Stimulated activated naive CD8-positive, alpha-beta T cell treated with anti-CD3 and anti-CD28 coated beads, Interleukin-15, amount 100 ng/mL, for 72 hours (primary cell): ENCODE data around the gene TNFRSF14.

Experiments
- ATAC-seq: fragments of 150-1000 bp; cut with Tn5 transposase; 2 replicates; pipeline ENCODE4 v1.10.0; 2021; ENCODE audit warnings: mild to moderate bottlenecking, moderate library complexity
- DNase-seq, 2 donors: peaks; one replicate each; pipeline ENCODE4 v3.0.0; 2021 to 2022
- H3K27ac Mint-ChIP-seq, 2 donors: one replicate each; pipeline ENCODE4 v1.8.0; 2022; ENCODE audit warnings: mild to moderate bottlenecking in 2 of 2, mixed read lengths in 2 of 2, moderate library complexity in 2 of 2
- H3K27me3 Mint-ChIP-seq: one replicate; pipeline ENCODE4 v1.8.0; 2022; ENCODE audit warnings: mixed read lengths
- H3K4me1 Mint-ChIP-seq: one replicate; pipeline ENCODE4 v1.8.0; 2022; ENCODE audit warnings: mild to moderate bottlenecking, mixed read lengths
- H3K4me3 Mint-ChIP-seq, 2 donors: one replicate each; pipeline ENCODE4 v1.8.0; 2022; ENCODE audit warnings: mild to moderate bottlenecking in 2 of 2, mixed read lengths in 2 of 2, moderate library complexity in 1 of 2
- H3K9me3 Mint-ChIP-seq, 2 donors: one replicate each; pipeline ENCODE4 v1.8.0; 2022; ENCODE audit warnings: mixed read lengths in 2 of 2

The TNFRSF14 gene

DNA sequence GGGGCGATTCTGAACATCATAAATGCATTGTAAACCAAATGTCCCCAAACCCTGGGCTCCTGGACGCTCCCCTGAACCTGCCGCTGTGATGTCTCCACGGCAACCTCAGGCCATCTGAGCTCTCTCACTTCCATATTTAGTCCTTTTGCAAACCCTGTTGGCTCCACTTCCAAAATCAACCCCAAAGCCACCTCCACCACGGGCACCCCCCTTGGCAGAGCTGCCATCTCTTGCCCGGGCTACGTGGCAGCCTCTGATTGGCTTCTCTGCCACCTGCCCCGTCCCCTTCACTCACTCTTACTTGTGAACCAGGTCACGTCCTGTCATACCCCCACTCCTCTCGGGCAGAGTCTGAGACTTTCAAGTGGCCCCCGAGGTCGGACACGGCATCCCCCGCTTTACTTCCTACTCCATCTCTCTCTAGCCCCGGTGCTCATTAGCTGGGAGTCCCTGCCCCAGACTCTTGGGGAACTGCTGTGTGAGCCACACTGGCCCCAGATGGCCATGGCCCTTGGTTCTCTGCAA lies 46.2 kb downstream of the TNFRSF14 start:
- H3K9me3 Mint-ChIP-seq = peaks cover 0 to 4% of the 10 kb centered on the region in 2 donors
- no peak for DNase-seq
- H3K27ac Mint-ChIP-seq = no peak overlapping the region
- no peaks in the 10 kb centered on the region for H3K4me1 Mint-ChIP-seq
- no peak for ATAC-seq
- H3K4me3 Mint-ChIP-seq = no peak overlapping the region
- no peaks in the 10 kb centered on the region for H3K27me3 Mint-ChIP-seq

DNA sequence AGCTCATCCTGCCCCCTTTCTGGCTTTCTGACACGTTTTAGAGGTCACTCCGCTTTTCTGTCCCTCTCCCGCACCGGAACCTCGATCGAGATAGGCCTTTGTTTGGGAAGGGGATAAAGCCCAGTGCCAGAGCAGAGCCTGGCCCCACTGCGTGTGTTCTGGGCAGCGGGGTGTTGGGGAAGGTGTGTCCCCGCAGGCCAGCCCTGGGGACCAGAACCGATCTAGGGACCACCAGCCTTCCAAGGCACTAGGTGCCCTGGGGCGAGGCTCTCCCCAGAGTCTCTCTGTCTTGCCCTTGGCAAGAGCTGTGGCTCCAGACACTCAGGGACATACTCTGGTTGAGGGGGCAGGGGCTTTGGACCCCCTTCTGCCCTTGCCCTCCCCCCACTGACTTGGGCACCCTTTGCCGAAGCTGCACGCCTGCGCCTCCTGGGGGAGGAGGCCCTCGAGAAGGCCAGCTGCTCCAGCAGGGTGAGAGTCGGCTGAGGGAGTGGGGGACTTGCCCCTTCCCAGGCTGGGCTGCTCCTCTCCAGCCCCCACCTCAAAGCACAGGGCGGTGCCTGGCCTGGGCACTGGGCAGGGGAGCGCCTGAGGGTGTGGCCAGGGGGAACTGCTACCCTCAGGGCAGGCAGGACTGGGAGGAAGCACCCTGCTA lies 46.8 kb downstream of the TNFRSF14 start:
- ATAC-seq (peak; percentile 13), DNase-seq (no peak)
- Mint-ChIP-seq H3K27ac (no peak overlapping the region), H3K4me3 (no peak overlapping the region), H3K9me3 (peaks cover 0 to 4% of the 10 kb centered on the region in 2 donors), H3K4me1 (no peaks in the 10 kb centered on the region), H3K27me3 (no peaks in the 10 kb centered on the region)

DNA sequence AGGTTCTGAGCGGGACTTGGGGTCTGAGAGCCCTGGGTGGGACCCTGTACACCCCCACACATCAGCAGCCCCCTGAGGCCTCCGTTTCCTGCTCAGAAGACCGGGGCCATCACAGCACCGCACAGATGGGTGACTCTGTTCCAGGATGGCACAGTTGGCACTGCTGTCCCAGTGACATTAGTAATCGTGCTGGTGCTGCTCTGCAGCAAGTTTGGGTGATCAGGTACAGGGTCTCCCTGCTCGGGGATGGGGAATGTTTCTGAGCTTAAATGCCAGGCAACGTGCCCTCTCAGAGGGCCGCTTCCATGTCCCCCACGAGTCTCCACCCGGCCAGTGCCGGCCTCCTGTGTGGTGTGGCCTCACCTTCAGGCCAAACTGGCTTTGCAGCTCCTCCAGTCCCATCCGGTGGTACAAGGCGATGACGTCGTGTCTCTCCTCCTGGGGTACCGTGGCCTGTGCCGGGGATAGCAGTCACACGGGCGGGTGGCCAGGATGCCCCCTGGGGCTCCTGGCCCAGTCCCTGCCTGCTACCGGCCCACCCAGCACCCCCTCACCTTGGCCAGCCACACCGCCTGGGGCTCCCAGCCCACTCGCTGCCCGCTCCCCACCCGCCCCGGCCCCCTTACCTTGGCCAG lies 47.5 kb downstream of the TNFRSF14 start:
- H3K4me1 Mint-ChIP-seq = no peaks in the 10 kb centered on the region

DNA sequence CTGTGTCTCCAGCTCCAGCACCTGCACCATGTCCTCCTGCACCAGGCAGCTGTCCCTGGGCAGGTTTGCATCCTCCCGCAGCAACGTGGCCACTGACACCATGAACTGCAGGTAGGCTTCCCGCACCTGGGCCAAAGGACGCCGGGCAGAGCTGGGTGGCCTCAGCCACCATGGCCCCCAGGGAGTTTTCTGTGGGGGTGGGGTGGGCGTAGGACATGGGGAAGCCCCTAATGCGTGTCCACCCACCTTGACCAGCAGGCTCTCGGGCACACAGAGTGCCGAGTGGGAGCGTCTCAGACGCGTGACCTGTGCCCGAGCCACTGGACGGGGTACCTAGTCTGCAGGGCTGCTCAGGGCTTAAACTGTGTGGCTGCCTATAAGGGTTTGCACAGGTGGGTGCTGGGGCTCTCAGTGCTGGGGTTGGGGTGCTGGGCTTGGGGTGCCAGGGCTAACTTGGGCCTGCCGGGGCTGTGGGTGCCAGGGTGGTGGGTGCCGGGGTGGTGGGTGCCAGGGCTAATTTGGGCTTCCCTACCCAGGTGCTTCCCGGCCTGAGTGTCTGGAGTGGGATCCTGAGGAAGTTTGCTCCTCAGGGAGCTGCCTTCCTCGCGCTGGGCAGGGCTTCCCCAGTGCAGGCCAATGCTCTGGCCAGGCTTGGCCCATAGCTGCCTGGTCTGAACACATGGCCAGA lies 48.1 kb downstream of the TNFRSF14 start:
- no peak for ATAC-seq
- no peak for DNase-seq
- Mint-ChIP-seq H3K4me3 (no peak overlapping the region), H3K27ac (no peak overlapping the region), H3K4me1 (no peaks in the 10 kb centered on the region), H3K27me3 (no peaks in the 10 kb centered on the region), H3K9me3 (no peaks in the 10 kb centered on the region)

More for the DNA sequence above, 47.5 kb downstream of the TNFRSF14 start:
- no peak for ATAC-seq
- H3K4me3 Mint-ChIP-seq = no peak overlapping the region
- H3K27me3 Mint-ChIP-seq = no peaks in the 10 kb centered on the region
- H3K27ac Mint-ChIP-seq = peak overlapping the region in 1 of 2 donors; percentile 7
- DNase-seq = no peak
- peaks cover 0 to 1% of the 10 kb centered on the region in 2 donors for H3K9me3 Mint-ChIP-seq

DNA sequence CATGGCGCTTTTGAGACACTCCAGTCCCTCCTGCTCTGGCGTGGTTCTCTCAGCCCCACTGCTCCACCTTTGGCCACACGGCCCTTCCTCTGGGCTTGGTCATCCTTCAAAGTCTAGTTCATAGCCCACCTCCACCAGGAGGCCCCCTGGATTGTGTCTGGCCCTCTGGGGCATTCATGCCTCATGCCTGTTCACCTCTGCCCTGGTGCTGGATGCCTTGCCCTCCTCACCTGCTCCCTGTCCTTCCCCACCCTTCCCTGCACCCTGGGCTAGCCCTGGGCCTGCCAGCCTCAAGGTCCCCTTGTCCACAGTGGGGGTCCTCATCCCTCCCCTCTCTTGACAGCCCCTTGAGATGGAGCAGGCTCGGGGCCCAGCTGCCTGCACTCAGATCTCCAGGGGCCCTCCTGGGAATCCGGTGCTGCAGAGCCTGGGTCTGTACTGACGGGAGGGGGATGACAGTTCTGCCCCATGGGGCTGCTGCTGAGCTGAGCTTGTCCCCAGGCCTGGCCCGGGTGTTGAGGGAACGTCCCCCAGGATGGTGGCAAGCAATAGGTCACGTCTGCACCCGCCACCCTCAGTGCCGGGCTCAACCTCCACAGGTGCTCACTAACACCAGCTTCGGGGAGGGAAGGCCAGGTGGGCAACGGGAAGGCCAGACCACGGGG lies 48.8 kb downstream of the TNFRSF14 start:
- Mint-ChIP-seq H3K27ac (no peak overlapping the region), H3K4me3 (no peak overlapping the region), H3K9me3 (no peaks in the 10 kb centered on the region), H3K4me1 (no peaks in the 10 kb centered on the region), H3K27me3 (no peaks in the 10 kb centered on the region)
- no peak for ATAC-seq
- no peak for DNase-seq

DNA sequence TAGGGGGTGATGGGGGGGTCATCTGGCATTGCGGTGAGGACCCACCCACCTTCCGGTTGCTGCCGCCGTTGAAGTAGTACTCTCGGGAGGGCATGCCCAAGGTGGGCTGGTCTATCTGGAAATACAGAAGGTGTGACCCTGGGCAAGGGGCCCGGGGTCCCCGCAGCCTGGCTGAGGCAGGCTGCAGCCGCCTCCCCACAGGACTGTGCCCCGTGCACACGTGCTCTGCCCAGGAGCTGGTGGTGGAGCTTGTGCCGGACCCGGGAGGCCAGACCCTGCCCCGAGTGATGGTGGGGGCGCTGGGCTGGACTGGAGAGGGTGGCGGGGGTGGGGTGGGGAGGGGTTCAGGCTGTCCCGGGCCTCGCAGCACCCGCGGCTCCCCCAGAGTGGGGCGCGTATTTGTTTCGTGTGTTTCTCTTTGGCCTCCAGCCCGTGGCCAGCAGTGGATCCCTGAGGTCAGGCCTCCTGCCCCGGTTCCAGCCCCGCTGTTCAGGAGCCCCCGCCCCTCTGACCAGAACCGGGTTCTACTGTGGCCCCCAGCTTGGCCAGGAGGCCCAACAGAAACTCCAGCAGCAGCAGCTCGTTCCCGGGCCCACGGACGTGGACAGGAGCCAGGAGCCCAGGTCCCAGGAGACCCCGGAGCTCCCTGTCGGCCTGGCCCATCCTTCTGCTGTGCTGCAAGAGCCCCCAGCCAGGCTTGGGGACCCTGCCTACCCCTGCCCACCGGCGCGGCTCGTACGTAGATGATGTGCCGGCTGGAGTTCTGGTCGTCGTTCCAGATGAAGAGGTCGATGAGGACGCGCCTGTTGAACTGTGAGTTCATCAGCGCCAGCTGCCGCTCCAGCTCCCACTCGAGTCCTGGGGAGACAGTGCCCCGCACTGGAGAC lies 49.6 kb downstream of the TNFRSF14 start:
- no peak for DNase-seq
- no peaks in the 10 kb centered on the region for H3K9me3 Mint-ChIP-seq

DNA sequence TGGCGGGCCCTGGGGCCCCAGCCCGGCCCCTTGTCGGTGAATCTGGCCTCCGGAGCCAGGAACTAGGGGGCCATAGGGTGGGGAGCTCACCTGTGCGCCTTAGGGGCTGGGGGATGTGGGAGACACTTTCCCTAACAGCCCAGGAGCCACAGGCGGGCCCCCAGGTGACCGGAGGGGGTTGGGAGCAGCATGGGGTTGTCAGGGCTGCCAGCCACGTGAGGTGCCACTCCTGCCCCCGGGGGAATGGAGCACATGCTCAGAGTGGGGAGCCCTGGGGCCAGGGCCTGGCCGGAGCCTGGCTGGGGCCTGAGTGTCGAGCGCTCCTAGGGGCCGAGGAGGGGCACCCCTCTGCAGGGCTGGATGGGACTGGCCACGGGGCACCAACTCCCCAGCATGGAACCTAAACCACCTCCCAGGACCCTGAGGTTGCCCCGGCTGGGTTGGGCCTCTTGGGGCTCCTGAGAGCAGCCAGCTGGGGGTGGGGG lies 50.3 kb downstream of the TNFRSF14 start:
- no peaks in the 10 kb centered on the region for H3K4me1 Mint-ChIP-seq
- H3K9me3 Mint-ChIP-seq = no peaks in the 10 kb centered on the region
- no peaks in the 10 kb centered on the region for H3K27me3 Mint-ChIP-seq
- H3K27ac Mint-ChIP-seq = no peak overlapping the region
- no peak overlapping the region for H3K4me3 Mint-ChIP-seq
- DNase-seq = no peak
- no peak for ATAC-seq

More for the DNA sequence above, 49.6 kb downstream of the TNFRSF14 start:
- Mint-ChIP-seq H3K27ac (no peak overlapping the region), H3K4me3 (no peak overlapping the region), H3K27me3 (no peaks in the 10 kb centered on the region), H3K4me1 (no peaks in the 10 kb centered on the region)
- no peak for ATAC-seq

DNA sequence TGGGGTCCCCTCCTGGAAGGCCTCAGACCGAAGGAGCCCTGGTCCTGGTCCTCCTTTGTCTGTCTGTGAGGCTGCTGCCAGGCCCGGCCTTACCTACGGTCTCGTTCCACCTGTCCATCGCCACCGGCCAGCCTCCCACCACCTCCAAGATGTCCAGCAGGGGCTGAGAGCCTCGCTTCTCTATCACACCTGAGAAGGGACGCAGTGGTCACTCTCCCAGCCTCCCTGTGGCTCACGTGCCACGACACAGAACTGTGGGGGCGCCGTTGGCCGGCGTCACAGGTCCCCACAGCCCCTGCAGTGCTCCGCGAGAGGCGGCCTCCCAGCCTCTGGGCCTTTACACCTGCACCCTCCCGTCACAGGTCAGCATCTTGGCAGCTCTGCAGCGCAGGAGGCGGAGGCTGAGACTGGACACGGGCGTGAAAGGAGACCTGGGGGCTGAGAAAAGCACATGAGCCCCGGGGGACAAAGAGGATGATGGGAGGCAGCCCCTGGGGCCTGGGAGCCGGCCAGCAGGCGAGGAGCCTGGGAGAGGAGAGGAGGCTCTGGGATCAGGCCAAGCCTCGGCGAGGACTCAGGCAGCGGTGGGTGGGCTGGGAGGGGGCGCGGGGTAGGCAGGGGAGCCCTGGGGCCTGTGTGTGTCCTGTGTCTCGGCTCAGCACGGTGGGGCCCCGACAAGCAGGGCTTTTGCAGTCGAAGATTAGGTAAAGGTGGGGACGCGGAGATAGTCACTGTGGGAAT lies 50.9 kb downstream of the TNFRSF14 start:
- no peak for ATAC-seq

DNA sequence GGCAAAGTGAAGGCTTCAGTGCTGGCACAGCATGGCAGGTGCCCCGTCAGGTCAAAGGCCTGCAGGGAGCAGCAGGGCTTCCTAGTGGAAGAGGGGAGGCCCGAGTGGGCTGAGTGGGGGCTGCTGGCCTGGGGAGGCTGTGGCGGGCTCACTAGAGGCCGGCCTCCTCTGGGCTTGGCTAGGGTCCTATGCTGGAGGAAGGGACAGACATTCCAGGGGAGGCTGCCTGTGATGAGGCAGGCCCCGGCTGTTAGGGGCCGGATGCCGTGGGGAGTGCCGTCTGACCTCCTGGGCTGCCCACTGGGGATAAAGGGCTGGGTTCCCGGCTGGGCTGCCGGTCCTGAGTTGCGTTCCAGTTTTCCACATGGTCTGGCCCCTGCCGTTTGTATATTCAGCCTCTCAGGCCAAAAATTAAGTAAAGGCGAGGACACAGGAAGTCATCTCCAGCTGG lies 51.5 kb downstream of the TNFRSF14 start:
- no peak for ATAC-seq
- H3K27me3 Mint-ChIP-seq = no peaks in the 10 kb centered on the region
- no peaks in the 10 kb centered on the region for H3K9me3 Mint-ChIP-seq
- peak overlapping the region in 1 of 2 donors; percentile 87 for H3K27ac Mint-ChIP-seq
- no peak for DNase-seq
- no peak overlapping the region for H3K4me3 Mint-ChIP-seq
- no peaks in the 10 kb centered on the region for H3K4me1 Mint-ChIP-seq

More for the DNA sequence above, 50.9 kb downstream of the TNFRSF14 start:
- no peak for DNase-seq
- no peaks in the 10 kb centered on the region for H3K27me3 Mint-ChIP-seq
- no peaks in the 10 kb centered on the region for H3K9me3 Mint-ChIP-seq
- no peak overlapping the region for H3K4me3 Mint-ChIP-seq
- no peak overlapping the region for H3K27ac Mint-ChIP-seq
- no peaks in the 10 kb centered on the region for H3K4me1 Mint-ChIP-seq

DNA sequence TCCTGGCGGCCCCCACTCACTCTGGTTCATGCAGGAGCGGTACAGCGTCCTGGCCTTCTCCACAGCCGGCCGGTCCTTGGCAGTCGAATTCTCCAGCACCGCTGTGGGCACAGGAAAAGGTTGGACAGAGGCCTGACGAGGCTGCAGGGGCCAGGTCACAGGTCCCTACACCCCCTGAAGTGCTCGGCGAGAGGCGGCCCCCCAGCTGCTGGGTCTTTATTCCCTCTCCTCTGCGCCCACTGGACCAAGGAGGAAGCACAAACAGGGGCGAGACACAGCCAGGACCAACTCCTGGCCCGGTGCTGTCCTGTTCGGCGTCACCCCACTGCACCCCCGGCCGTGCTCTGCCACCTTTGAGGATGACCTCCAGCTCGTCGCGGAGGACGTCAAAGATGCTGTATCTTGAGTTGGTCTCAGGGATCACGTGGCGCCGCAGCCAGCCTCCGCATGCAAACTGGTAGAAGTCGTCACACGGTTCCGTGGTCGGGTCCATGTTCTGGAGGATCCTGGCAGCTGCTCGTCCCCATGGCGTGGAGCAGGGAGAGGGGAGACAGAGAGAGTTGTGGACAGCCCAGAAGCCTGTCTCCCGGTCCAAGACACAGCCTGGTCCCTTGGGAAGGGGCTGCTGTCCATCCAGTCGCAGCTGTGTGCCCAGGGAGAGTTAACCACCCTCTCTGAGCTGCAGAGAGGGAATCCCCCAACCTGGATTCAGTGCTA lies 53.3 kb downstream of the TNFRSF14 start:
- no peak overlapping the region for H3K27ac Mint-ChIP-seq
- no peak overlapping the region for H3K4me3 Mint-ChIP-seq
- ATAC-seq (no peak), DNase-seq (no peak)
- H3K4me1 Mint-ChIP-seq = no peaks in the 10 kb centered on the region
- H3K9me3 Mint-ChIP-seq = peaks cover 9 to 17% of the 10 kb centered on the region in 2 donors
- H3K27me3 Mint-ChIP-seq = no peaks in the 10 kb centered on the region

DNA sequence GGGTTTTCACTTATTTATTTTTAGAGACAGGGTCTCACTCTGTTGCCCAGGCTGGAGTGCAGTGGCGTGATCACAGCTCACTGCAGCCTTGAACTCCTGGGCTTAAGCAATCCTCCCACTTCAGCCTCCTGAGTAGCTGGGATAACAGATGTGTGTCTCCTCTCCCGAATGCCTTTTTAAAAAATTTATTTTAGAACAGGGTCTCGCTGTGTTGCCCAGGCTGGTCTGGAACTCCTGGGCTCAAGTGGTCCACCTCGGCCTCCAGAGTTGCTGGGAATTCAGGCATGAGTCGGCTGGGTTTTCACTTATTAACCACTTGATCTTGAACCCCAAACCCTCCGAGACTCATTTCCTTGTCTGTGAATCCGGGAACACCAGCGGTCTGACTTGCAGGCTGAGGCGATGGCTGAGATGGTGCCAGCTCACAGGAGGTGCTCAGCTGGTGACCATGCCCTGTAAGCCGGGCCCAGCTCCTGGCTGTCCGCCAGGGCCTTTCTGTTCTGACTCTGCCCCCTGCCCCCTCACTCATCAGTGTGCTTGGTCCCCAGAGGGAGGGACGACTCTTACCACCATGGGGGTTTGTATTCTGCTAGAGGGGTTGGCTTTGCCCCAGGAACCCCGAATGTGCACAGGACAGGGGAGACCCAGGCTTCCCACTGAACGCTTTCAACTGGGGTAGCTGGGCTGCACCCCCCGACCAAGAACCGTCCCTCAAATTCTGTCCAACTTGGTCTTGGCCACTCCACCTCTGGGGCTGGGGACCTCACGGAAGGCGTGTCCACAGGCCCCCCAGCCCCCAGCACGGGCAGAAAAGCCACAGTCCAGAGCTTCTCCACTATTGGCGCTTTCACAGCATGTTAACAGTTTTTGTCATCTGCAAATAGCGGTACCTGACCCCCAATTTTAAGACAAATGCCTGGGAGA lies 54.1 kb downstream of the TNFRSF14 start:
- no peak for DNase-seq
- Mint-ChIP-seq H3K27me3 (no peaks in the 10 kb centered on the region), H3K27ac (no peak overlapping the region), H3K4me3 (no peak overlapping the region), H3K4me1 (no peaks in the 10 kb centered on the region), H3K9me3 (peaks cover 12 to 22% of the 10 kb centered on the region in 2 donors)
- ATAC-seq = no peak

DNA sequence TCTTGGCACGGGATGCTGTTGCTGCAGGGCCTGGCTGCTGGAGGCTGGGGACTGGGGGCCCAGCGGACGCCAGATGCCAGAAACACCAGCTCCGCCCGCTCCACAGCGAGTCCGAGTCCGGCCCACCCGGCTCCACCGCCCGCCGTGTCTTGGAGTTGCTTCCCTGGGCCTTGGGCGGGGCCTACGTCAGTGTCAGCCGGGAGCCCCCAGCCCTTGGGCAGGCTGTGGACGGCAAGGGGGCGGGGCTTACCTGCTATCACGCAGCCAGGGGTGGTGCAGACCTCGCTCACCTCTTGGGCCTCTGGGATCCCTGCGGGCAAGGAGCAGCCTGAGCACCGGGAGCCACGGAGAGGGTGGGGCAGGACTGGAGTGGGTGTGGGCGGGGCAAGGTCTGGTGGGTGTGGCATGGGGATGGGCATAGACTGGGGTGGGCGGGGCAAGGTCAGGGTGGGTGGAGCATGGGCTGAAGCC lies 54.9 kb downstream of the TNFRSF14 start:
- Mint-ChIP-seq H3K27ac (no peak overlapping the region), H3K27me3 (no peaks in the 10 kb centered on the region), H3K4me1 (peaks cover under 1% of the 10 kb centered on the region), H3K9me3 (peaks cover 19 to 27% of the 10 kb centered on the region in 2 donors), H3K4me3 (no peak overlapping the region)
- DNase-seq (no peak), ATAC-seq (peak; percentile 18)
